ENCODE results near the gene IKBKE. TPM values are rescaled to one million over a fixed set of nuclear protein-coding genes. Genes with fewer than 3 reads are reported as not detected.
A peak's percentile ranks its signal among the peaks of the same experiment; 100 is the strongest.

The IKBKE gene
- total and polyA plus RNA-seq, 2 of the 8 experiments (the other 6 are each of a cell fraction or from before 2014, with no cell fraction given) = 8.6 to 12.0 TPM

GRCh38 chr1:206468571-206468970 lies 1.7 kb upstream of the IKBKE start:
- Histone ChIP-seq H3K79me2 (ENCODE audit: control insufficient read depth in 1 of 2, insufficient read depth in 2 of 2, low read length in 2 of 2) (no peaks in the 10 kb centered on the region), H2BK5ac (ENCODE audit: low read depth, low read length) (no peak overlapping the region), H2BK12ac (ENCODE audit: low read depth, low read length) (no peak overlapping the region; the same call in 1 of the 2 replicates), H3K18ac (ENCODE audit: extremely low read depth, low read length) (no peak overlapping the region), H2BK15ac (ENCODE audit: low read length) (peak overlapping the region; percentile 81; the same call in 1 of the 2 replicates), H3K4me1 (replicated peaks in 1 of 4; ENCODE audit: control insufficient read depth in 3 of 4, insufficient read depth in 4 of 4, low read length in 3 of 4) (peaks cover 3 to 42% (median 25%) of the 10 kb centered on the region in 4 experiments), H2BK120ac (replicated peaks; ENCODE audit: low read depth, low read length) (no peak overlapping the region), H3K9me3 (ENCODE audit: insufficient read depth in 2 of 2, low read depth in 1 of 2, low read length in 1 of 2) (no peaks in the 10 kb centered on the region), H4K91ac (replicated peaks; ENCODE audit: insufficient read length, low read length) (no peak overlapping the region), H3K56ac (replicated peaks; ENCODE audit: insufficient read length, low read depth, low read length) (no peak overlapping the region), H2BK20ac (ENCODE audit: low read length) (no peak overlapping the region), H4K20me1 (replicated peaks in 1 of 2; ENCODE audit: control insufficient read depth in 1 of 2, insufficient read depth in 2 of 2, low read length in 2 of 2) (no peaks in the 10 kb centered on the region), H2AK5ac (ENCODE audit: low read depth, low read length) (no peak overlapping the region), H3K4me3 (ENCODE audit: extremely low read depth in 1 of 4, insufficient read depth in 2 of 4, low read depth in 3 of 4, low read length in 4 of 4) (no peak overlapping the region), H3K23ac (ENCODE audit: insufficient read length) (no peak overlapping the region), H4K8ac (ENCODE audit: extremely low read depth, insufficient read depth, low read length) (no peak overlapping the region), H3K27ac (ENCODE audit: low read depth, low read length) (no peak overlapping the region), H3K36me3 (ENCODE audit: control insufficient read depth in 2 of 4, insufficient read depth in 4 of 4, low read length in 3 of 4) (no peaks in the 10 kb centered on the region; a peak in 1 of 8 replicates), H2AFZ (ENCODE audit: low read length) (no peak overlapping the region), H3K4ac (replicated peaks; ENCODE audit: insufficient read length, low read depth, low read length) (no peak overlapping the region), H4K5ac (ENCODE audit: insufficient read length, low read depth, low read length) (no peak overlapping the region), H3K14ac (ENCODE audit: insufficient read length) (no peak overlapping the region), H3K9ac (replicated peaks in 1 of 4; ENCODE audit: extremely low read depth in 1 of 4, low read depth in 3 of 4, low read length in 3 of 4) (no peak overlapping the region), H3K23me2 (ENCODE audit: low read depth, low read length) (peaks cover 9% of the 10 kb centered on the region; the same call in 1 of the 2 replicates), H3K27me3 (replicated peaks in 1 of 4; ENCODE audit: control insufficient read depth in 3 of 4, extremely low read depth in 1 of 4, insufficient read depth in 3 of 4, low read length in 3 of 4) (peaks cover 0 to 3% (median 0%) of the 10 kb centered on the region in 4 experiments; a peak in 2 of 7 replicates), H3K79me1 (ENCODE audit: low read depth, low read length) (no peaks in the 10 kb centered on the region; the same call in 1 of the 2 replicates), H3K4me2 (ENCODE audit: insufficient read depth in 1 of 2, low read depth in 2 of 2, low read length in 2 of 2) (no peak overlapping the region)
- POLR2A ChIA-PET (ENCODE audit: partially characterized antibody) = no interaction called here
- DNase-seq (ENCODE audit: low read depth in 1 of 2, low spot score in 2 of 2) (no peak), FAIRE-seq (no peak)
- 89% methylated on average over 3 of the region's 3 CpGs; no CpG with 5 or more reads in 1 of the 2 experiments for WGBS, 2 experiments (ENCODE audit: extremely low coverage in 1 of 2, insufficient coverage in 1 of 2, insufficient read length in 1 of 2, insufficient replicate concordance in 2 of 2, low coverage in 1 of 2, low lambda C conversion rate in 2 of 2, missing lambda C conversion rate in 1 of 2)
- CTCF ChIA-PET (ENCODE audit: partially characterized antibody) = interaction anchor here (6.0 kb wide), 1 partner anchor 9 kb away, joined by 76 read pairs; no protein-coding TSS in a partner anchor
- TF ChIP-seq YY1 (IDR thresholded peaks at IDR 0.05; ENCODE audit: low read depth, low read length) = no peak
- TF ChIP-seq EGR1 (IDR thresholded peaks at IDR 0.05; ENCODE audit: borderline replicate concordance, low read depth, low read length) = no peak
- TF ChIP-seq CTCF (IDR thresholded peaks at IDR 0.05; ENCODE audit: control extremely low read depth in 1 of 3, insufficient read depth in 1 of 3, low read depth in 1 of 3, low read length in 3 of 3) = peak in 2 of 3 experiments; percentile 8 to 12; a peak in 1 of 4 replicates

Measured in H1 (cell line).